GM15510 (cell line): ENCODE measurements around the gene EPS15.

Source experiments
- POLR2A ChIP-seq: IDR thresholded peaks from 3 replicates; pipeline ENCODE4 v1.6.1; 2011; ENCODE audit warnings: borderline replicate concordance; ENCODE audit not compliant: insufficient read length; ENCODE audit errors: extremely low read depth

The EPS15 gene

DNA sequence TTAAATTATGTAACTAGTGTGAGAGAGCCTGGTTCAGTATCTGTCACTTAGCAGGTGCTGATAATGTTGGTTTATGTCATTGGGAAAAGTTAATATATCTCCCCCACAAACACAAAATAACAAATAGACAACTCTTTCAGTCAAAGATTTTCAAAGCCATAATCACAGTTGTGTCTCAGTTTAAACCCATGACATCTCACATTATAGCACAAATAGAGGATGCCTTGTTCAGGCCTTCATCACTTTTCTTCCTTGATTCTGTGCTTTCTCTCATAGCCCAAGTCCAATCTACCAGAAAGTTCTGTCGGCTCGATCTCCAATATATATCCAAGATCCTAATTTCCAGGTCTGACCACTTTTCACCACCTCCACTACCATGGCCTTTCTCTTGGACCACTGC lies 6.2 kb upstream of the EPS15 start:
- TF ChIP-seq POLR2A = no peak

DNA sequence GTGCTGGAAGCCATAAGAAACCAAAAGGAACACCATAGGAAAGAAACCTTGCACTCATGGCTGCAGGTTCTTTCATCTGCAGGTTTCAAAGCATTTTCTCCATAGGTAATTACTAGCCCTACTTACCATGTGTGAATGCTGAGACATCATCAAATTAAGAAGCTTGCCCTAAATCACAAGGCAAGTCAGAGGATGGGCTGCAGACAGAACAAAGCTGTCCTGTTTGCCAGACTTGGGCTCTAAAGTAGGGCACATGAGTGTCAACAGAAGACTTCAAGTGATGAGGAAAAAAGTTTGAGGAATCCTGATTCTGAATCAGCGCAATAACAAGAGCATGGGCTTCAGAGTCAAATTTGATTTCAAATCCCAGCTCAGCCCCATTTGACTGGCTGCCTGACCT lies 5.8 kb upstream of the EPS15 start:
- TF ChIP-seq POLR2A = no peak

DNA sequence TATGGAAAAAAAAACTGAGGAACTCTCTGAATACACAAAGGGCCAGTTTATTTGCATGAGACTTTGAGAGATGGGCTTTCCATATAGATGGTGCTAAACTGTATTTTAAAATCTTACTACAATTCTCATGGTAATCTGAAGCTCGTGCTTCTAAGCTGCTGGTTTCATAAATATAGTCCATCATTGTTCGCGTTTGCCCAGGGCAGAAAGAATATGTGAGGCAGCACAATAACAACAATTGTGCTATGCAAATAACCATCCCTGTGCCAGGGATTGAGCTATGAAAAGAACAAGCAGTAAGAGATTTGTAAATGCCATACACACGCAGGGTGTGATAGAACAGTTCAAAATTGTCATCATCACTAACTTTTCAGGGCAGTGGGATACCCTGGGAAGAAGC lies 4.9 kb upstream of the EPS15 start:
- TF ChIP-seq POLR2A = no peak

DNA sequence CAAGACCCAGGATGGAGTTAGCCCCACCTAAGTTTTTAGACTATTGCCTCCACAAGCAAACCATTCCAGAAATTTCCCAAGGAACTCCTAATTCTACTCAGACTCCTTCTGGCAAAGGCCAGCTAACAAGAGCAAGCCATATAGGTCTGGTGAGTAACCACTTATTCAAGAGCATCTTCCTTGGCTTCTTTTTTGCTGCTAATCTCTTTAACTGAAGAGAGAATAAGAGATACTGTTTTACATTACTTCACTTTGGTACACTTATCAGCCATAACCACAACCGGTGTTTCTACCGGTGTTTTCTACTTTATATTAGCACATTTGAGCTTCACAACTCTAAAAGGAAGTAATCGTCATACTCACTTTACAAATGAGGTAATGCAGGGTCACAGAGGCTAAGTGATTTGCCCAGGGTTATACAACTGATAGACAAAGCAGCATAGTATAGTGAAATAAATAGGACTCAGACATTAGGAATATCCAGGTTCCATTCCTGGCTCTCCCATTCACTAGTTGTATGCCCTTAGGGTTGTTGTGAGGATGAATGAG lies 1.7 kb upstream of the EPS15 start:
- no peak for TF ChIP-seq POLR2A

DNA sequence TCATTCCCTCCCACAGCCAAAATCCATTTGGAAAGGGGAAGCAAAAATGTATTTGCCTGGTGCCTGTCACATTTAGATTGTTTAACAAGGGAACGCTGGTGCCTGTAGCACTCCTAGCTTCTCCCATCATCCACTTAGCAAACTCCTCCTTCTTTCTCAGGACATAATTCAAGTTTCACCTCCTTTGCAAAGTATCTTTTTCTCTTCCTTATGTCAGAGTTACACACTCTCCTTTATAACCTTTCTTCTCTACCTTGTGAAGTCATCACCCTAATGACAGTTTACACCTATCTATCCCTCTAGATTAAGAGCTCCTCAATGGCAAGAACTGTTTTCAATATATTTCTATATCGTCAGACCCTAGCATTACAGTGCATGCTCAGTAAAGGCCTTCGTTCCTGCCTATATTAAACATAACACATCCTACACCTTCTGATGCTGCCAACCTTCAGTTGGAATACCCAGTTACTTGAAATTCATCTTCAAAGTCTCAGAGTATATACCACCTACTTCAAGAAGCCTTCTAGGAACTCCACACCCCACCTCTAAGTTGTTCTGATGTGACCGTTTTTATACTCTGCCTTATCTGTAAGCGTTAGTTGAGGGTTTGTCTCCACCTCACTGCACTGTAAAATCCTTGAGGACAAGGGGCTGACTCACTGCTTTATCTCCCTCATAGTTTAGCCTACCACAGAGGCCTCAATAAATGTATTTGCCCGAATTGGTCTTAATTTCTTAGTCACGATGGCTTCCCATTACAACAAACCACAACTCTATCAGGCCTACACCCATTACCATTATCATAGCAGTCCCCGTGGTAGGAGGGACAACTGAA lies 1.0 kb upstream of the EPS15 start:
- TF ChIP-seq POLR2A = no peak

DNA sequence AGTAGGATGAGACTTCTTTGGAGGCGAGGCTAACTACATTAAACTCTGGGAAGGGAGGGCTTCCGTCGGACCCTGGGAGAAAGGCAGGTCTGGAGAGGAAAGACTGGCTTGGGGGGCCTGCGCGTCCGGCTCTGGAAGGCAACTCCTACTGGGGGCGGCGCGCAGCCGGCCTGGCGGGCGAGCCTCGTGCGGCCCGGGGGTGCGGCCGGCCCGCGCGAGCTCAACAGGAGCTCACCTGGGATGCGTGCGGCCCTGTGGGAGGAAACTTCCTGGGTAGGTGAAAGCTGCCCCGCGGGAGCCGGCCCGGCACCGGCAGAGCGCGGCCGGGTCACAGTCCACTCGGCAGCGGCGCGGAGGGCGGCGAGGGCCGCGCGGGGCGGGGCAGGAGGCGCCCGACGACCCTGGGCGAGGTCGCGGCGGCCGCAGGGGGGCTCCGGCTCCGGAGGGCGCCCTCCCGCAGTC lies 449 bp downstream of the EPS15 start:
- TF ChIP-seq POLR2A = no peak

DNA sequence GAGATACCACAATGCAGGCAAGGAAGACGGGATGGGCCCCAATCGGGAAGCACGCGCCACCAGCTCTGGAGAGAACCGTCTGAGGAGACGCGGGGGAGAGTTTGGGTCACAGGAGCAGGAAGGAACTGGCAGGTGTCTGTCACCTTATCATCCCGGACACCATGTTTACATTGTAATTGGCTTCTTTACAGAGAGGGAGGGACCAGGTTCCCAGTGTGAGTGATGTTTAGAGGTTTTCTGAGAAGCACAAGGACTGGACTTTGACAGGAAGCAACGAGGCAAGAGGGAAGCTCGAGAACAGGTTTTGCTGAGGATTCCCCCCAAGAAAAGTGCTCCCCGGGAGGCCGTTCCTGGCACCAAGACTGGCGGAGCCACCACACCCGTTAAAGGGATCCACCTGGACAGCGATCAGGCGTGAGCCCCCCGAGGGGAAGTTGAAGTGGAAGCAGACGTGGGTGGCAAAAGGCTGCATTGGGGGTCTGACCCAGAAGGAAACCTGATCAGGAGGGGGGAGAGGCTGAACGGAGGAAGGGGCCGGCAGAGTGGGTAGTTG lies 957 bp downstream of the EPS15 start:
- TF ChIP-seq POLR2A = peak; percentile 54

DNA sequence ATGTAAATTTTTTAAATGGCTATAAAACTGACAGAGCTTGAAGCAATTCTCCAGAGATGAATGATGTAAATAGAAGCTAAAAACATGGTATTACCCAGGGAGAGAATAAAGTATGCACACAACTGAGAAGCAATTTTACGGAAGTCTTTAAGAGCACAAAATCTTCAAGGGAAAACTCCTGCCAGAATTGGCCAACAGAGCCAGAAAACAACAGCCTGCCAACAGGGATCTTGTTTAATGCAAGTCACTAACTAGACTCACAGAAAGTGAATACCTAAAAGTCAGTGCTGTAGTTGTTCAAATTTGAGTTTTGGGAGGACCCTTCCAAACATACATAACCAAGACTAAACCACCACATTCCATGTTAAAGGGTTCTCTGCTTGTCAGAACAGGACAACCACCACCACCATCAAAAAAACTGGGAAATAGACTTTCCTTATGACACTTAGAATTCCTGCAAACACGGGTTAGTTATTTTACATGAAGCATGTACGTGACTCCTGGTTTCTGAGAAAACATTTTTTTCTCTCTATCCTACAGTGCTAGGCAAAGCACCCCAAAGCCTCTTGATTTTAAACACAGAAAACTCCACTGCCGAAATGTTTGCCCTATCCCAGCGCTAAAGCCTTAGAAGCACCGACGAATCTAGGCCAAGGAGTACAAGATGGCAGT lies 1.6 kb downstream of the EPS15 start:
- no peak for TF ChIP-seq POLR2A

DNA sequence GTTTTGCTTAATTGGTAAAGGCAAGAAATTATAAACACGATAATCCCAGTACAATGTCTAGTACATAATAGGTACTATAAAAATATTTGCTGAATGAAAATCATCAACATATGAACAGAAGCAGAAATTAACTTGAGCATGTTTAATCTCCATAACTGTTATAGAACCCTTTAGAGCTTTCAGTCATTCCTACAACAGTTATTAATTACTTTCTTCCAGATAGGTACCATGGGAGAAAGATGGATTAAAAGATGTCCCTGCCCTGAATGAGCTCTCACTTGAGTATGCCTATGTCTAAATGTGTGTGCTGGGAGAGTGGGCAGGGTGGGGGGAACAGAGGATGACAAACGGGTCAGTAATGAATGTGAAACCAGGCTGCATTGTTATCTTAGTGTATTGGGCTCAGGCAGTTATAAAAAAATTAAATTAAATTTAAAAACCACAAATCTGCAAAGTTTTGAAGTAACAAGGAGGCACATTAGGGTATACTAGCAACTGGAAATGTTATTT lies 2.4 kb downstream of the EPS15 start:
- TF ChIP-seq POLR2A = no peak

DNA sequence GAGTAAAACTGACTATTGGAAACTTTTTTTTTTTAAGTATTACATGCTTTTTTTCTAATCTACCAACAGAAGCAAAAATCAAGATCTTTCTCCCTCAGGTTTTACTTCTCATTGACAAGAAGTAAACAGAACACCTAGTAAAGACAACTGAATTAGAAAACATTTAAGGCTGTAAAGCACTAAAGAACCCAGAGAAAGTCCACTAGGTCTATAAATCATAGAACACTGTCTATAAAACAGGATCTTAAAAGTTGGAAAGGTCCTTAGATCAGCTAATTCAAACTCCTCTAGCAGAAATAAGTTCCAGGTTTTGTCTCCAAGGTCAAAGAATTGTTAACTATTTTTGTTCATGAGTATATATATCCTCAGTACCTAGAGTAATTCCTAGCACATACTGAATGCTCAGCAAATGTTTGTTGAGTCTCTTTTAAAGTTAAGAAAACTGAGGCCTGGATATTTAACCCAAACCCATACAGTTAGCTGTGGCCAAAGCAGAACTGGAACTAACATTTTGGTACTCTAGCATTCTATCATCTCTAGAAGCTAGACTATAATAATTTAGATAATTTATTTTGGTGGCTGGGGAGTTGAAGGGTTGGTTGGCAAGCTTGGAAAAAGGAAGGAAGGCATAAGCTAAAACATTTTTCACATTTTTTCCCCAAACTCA lies 3.0 kb downstream of the EPS15 start:
- no peak for TF ChIP-seq POLR2A

DNA sequence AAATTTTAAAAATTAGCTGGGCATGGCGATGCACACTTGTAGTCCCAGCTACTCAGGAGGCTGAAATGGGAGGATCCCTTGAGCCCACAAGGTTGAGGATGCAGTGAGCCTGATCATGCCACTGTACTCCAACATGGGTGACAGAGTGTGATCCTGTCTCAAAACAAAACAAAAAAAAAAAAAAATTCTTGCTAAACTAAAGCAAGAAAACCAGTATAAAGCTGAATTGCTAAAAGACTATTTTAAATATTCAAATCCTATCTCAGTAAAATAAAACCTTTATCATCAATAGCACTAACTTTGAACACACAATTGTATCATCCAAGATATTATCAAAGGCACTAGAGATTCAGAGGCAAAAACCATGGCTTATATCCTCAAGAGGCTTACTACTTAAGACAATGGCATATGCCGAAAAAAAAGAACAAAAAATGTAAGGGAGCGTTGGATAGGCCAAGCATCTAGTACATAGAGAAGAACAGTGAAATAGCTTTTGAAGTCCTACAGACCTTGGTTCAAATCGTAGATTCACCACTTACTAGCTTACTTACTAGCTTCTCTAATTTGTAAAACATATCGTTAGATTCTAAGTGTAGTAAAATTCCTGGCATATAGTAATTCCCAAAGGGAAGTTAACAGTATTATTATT lies 3.6 kb downstream of the EPS15 start:
- no peak for TF ChIP-seq POLR2A

DNA sequence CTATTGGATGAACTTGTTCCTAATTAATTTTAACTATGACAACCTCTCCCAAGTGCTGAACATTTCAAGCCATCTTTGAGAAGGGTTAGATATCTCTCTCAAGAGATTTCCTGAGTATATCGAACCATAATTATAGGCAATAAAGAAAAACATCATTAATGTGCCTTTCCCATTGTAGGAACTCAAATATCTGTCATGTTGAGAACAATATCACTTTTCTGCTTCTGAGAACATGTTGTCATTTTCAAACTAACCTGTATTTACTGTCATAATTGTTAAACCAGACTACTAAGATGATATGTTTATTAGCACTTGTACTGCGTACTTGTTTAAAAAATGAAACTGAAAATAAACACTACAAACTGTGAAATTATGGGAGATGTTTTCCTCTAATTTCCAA lies 4.3 kb downstream of the EPS15 start:
- TF ChIP-seq POLR2A = no peak

DNA sequence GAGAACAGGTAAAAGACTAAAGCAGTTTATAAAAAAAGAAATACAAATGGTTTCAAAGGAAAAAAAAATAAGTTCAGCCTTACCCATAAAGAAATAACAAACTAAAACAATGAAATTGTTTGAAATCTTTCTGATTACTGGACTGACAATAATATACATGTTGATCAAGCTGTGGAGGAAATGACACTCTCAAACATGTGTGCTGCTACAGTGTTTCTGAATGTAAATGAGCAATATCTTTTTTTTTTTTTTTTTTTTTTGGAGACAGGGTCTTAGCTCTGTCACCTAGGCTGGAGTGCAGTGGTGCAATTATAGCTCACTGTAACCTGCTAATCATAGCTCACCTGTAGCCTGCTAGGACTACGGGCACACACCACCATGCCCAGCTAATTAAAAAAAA lies 6.5 kb downstream of the EPS15 start:
- TF ChIP-seq POLR2A = no peak

DNA sequence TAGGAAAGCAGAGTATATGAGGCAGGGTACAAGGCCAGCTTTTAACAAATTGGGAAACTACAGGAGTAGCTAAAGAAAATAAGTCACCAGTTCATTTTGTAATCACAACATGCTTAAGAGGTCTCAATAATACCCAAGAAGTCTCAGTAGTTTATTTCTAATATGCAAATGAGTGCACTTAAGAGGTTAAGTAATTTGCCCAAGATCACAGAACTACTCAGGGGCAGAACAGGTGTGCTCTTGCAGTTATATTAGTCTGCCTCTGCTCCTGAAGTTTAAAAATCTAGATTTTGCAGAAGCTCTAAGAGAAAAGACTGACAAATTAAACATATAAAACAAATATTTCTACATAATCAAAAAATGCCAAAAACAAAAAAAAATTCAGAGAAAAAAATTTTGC lies 6.9 kb downstream of the EPS15 start:
- no peak for TF ChIP-seq POLR2A
